HG03460 (cell line): Measurements from ENCODE around the gene MLH1.
"Not testable (repeated sequence)": the region's sequence is repeated elsewhere in the genome, so short reads cannot be mapped to it uniquely, and the experiment has no call there.

Experiments
- ATAC-seq: cut with Tn5 transposase; IDR thresholded peaks from one replicate; pipeline ENCODE4 v1.9.1; 2021; ENCODE audit not compliant: unreplicated experiment

The MLH1 gene

GRCh38 chr3:36993326-36994283, at the start of gene MLH1:
Gene MLH1, plus strand, starts transcription at chr3:36993518. Its CDS starts 30 bp downstream, at chr3:36993548.
- peak; percentile 89 for ATAC-seq

GRCh38 chr3:36943601-36944000, 49.7 kb upstream of the MLH1 start:
- no peak for ATAC-seq

GRCh38 chr3:36944012-36944640, 49.2 kb upstream of the MLH1 start:
- peak; percentile 48 for ATAC-seq

- peak; percentile 53 for ATAC-seq
These were observed 48.6 kb upstream of the MLH1 start, which contains the start of gene TRANK1 for GRCh38 chr3:36944641-36945270. Gene TRANK1, minus strand, starts transcription at chr3:36945054. Its CDS starts 245 bp downstream, at chr3:36944809.

GRCh38 chr3:36945333-36945980, 47.9 kb upstream of the MLH1 start:
- no peak for ATAC-seq

GRCh38 chr3:36947814-36948213, 45.5 kb upstream of the MLH1 start:
- not testable (repeated sequence) for ATAC-seq

- ATAC-seq = no peak
These were observed 38.7 kb upstream of the MLH1 start for GRCh38 chr3:36954452-36955134.

GRCh38 chr3:36956155-36956554, 37.2 kb upstream of the MLH1 start:
- ATAC-seq = no peak

GRCh38 chr3:36957063-36957462, 36.3 kb upstream of the MLH1 start:
- ATAC-seq = no peak

GRCh38 chr3:36957862-36958686, 35.2 kb upstream of the MLH1 start:
- no peak for ATAC-seq

- no peak for ATAC-seq
These were observed 33.5 kb upstream of the MLH1 start for GRCh38 chr3:36959821-36960220.

- no peak for ATAC-seq
These were observed 32.8 kb upstream of the MLH1 start for GRCh38 chr3:36960502-36960901.

GRCh38 chr3:36963008-36963407, 30.3 kb upstream of the MLH1 start:
- ATAC-seq = not testable (repeated sequence)

- no peak for ATAC-seq
These were observed 29.0 kb upstream of the MLH1 start for GRCh38 chr3:36964331-36964730.

- ATAC-seq = peak; percentile 58
These were observed 28.5 kb upstream of the MLH1 start for GRCh38 chr3:36964817-36965216.

GRCh38 chr3:36965440-36965839, 27.9 kb upstream of the MLH1 start:
- no peak for ATAC-seq

GRCh38 chr3:36969085-36969484, 24.2 kb upstream of the MLH1 start:
- no peak for ATAC-seq

GRCh38 chr3:36969540-36970432, 23.5 kb upstream of the MLH1 start:
- ATAC-seq = peak; percentile 99

- ATAC-seq = no peak
These were observed 21.2 kb upstream of the MLH1 start for GRCh38 chr3:36972163-36972562.
